Esophagus (tissue), 2 donors: ENCODE results near the gene VSTM1. TPM values are rescaled to one million over a fixed set of nuclear protein-coding genes. Genes with fewer than 3 reads are reported as not detected.
"Not testable (repeated sequence)": the region's sequence is repeated elsewhere in the genome, so short reads cannot be mapped to it uniquely, and the experiment has no call there.

ENCODE experiments used
- H3K27ac ChIP-seq, 2 donors: one replicate each; pipeline ENCODE4 v1.5.1; 2013; ENCODE audit warnings: low read depth in 2 of 2, mild to moderate bottlenecking in 2 of 2, inconsistent platforms in 1 of 2, low read length in 1 of 2, moderate library complexity in 1 of 2
- H3K27me3 ChIP-seq, 2 donors: one replicate each; pipeline ENCODE4 v1.6.1; 2013; ENCODE audit warnings: low read length in 2 of 2, control low read depth in 1 of 2, mild to moderate bottlenecking in 1 of 2; ENCODE audit not compliant: insufficient read depth in 2 of 2, control insufficient read depth in 1 of 2
- H3K36me3 ChIP-seq, 2 donors: one replicate each; pipeline ENCODE4 v1.6.1; 2013; ENCODE audit warnings: low read length in 1 of 2; ENCODE audit not compliant: control insufficient read depth in 2 of 2, insufficient read depth in 2 of 2
- H3K4me1 ChIP-seq, 2 donors: one replicate each; pipeline ENCODE4 v1.6.1; 2013; ENCODE audit warnings: low read length in 1 of 2; ENCODE audit not compliant: control insufficient read depth in 2 of 2, insufficient read depth in 2 of 2
- H3K4me3 ChIP-seq, 2 donors: one replicate each; pipeline ENCODE4 v1.5.1; 2013; ENCODE audit warnings: low read length in 2 of 2, mild to moderate bottlenecking in 2 of 2, low read depth in 1 of 2, moderate library complexity in 1 of 2
- H3K9me3 ChIP-seq, 2 donors: one replicate each; pipeline ENCODE4 v1.6.1; 2013; ENCODE audit warnings: mild to moderate bottlenecking in 2 of 2, low read depth in 1 of 2, low read length in 1 of 2, moderate library complexity in 1 of 2; ENCODE audit not compliant: control insufficient read depth in 2 of 2, insufficient read depth in 1 of 2
- WGBS, 2 donors: extraction: QIAGEN DNeasy Blood & Tissue Kit; methylation state at CpG; one replicate each; pipeline ENCODE4 v1.1.7; 2013; 5-methylcytosine and 5-hydroxymethylcytosine counted together
- polyA plus RNA-seq, 2 donors: library from polyadenylated mRNA; stranded (reverse); fragments of 200-250 nt; gene quantifications; one replicate each; pipeline ENCODE4 v1.2.3, GENCODE V29; 2013
- donor health status: healthy with polysubstance abuse.
- donor health status: Bipolar disorder and iron deficiency.

Gene VSTM1
- polyA plus RNA-seq, 2 donors = not detected

DNA sequence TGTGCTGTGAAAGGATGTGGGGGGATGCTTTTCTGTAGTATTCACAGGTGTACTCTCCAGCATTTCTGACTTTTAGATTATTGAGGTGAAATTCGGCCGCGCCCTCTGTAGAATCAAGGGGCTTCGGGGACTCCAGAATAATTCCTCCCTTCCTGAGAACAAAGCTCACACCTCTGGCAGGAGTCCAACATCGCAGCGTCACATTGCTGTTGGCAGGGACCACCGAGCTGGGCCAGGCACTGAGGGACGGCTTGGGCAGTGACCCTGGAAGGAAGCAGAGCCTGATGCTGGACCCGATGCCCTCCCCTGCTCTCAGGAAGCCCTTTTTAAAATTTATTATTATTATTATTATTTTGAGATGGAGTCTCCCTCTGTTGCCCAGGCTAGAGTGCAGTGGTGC, 11.2 kb upstream of the VSTM1 start:
- Histone ChIP-seq H3K27ac (no peak overlapping the region), H3K4me1 (no peaks in the 10 kb centered on the region), H3K27me3 (no peaks in the 10 kb centered on the region), H3K4me3 (no peak overlapping the region), H3K9me3 (peaks cover 0 to 5% of the 10 kb centered on the region in 2 donors), H3K36me3 (no peaks in the 10 kb centered on the region)
- 69% methylated on average over 9 of the region's 9 CpGs for WGBS, 2 donors

DNA sequence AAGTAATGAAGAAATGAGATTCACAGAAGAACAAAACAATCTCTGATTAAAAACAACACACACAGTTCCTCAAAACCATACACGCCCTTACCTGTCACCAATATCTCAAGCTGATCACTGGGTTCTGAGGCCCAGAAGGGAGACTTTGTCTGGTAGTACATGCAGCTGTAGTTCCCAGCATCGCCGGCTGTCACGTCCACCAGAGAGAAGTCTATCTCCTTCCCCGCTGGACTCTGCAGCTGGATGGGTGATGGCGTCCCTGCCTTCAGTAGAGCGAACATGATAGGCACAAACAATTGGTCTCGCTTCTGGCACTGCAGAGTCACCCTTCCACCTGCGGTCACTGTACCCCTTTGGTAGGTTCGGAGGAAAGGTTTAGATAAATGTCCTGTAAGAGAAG, 10.1 kb upstream of the VSTM1 start:
- H3K9me3 ChIP-seq = peaks cover 5 to 9% of the 10 kb centered on the region in 2 donors
- no peaks in the 10 kb centered on the region for H3K36me3 ChIP-seq
- H3K27ac ChIP-seq = no peak overlapping the region
- H3K27me3 ChIP-seq = no peaks in the 10 kb centered on the region
- no peak overlapping the region for H3K4me3 ChIP-seq
- 85 to 87% methylated on average over 10 of the region's 10 CpGs for WGBS, 2 donors
- H3K4me1 ChIP-seq = no peaks in the 10 kb centered on the region

DNA sequence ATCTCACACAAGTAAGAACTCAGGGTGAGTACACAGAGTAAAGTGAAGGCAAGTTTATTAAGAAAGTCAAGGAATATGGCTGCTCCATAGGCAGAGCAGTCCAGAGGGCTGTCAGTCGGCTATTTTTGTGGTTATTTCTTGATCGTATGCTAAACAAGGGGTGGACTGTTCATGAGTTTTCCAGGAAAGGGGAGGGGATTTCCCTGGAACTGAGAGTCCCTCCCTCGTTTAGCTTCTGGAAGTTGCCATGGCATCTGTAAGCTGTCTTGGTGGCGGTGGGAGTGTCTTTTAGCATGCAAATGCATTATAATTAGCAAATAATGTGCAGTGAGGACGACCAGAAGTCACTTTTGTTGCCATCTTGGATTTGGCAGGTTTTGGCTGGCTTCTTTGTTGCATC, 5.8 kb upstream of the VSTM1 start:
- no peaks in the 10 kb centered on the region for H3K4me1 ChIP-seq
- H3K27ac ChIP-seq = no peak overlapping the region
- no peaks in the 10 kb centered on the region for H3K27me3 ChIP-seq
- 60 to 61% methylated on average over 5 of the region's 5 CpGs for WGBS, 2 donors
- H3K4me3 ChIP-seq = no peak overlapping the region
- peaks cover 5 to 7% of the 10 kb centered on the region in 2 donors for H3K9me3 ChIP-seq
- no peaks in the 10 kb centered on the region for H3K36me3 ChIP-seq

DNA sequence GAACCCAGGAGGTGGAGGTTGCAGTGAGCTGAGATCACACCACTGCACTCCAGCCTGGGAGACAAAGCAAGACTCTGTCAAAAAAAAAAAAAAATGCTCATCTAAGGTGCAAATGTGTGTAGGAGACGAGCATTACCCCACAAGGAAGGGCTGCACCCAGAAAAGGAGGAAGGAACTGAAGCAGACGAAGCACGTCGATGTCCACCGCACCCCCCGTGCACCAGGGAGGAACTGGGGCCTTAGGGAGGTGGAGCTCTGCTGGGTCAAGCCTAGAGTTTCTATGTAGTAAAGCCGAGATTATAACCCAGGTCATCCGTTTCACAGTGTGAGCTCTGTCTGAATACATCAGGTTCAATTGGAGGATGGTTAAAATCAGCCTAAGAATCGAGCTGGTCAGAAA, 1.1 kb downstream of the VSTM1 start:
- H3K9me3 ChIP-seq = no peaks in the 10 kb centered on the region
- no peaks in the 10 kb centered on the region for H3K27me3 ChIP-seq
- no peak overlapping the region for H3K4me3 ChIP-seq
- H3K4me1 ChIP-seq = no peaks in the 10 kb centered on the region
- H3K27ac ChIP-seq = no peak overlapping the region
- 63 to 71% methylated on average over 9 of the region's 9 CpGs for WGBS, 2 donors
- no peaks in the 10 kb centered on the region for H3K36me3 ChIP-seq

DNA sequence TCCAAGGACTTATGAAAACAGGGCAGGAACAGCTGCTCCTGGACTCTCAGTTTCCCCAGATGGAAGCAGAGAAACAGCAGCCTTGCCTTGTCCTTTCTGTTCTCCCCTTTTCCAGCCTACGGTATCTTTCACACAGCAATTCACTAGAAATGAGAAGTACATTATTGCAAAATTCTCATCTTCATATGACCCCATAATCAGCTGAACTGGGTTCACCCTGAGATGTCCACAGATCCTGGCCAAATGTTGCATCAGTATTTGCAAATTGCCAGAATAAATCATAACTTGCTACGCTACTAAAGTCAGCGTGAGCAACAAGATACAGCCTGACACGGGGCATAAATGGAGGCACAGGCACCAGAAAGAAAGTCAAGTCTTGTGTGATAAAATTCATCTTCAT, 16.1 kb downstream of the VSTM1 start:
- Histone ChIP-seq H3K36me3 (no peaks in the 10 kb centered on the region), H3K4me1 (no peaks in the 10 kb centered on the region), H3K9me3 (no peaks in the 10 kb centered on the region), H3K27ac (no peak overlapping the region), H3K4me3 (no peak overlapping the region), H3K27me3 (no peaks in the 10 kb centered on the region)
- WGBS, 2 donors = 78 to 84% methylated on average over 4 of the region's 4 CpGs

DNA sequence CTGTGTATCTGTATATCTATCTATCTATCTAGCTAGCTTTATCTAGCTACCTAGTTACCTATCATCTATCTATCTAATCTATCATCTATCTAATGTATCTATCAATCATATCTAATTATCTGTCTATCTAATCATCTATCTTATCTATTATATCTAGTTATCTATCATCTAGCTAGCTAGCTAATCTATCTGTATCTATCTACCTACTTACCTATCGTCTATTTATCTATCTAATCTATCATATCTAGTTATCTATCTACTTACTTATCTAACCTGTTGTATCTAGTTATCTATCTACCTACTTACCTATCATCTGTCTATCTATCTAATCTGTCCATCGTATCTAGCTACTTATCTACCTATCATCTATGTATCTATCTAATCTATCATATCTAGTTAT, 17.9 kb downstream of the VSTM1 start:
- H3K4me3 ChIP-seq = no peak overlapping the region
- H3K4me1 ChIP-seq = no peaks in the 10 kb centered on the region
- no peaks in the 10 kb centered on the region for H3K36me3 ChIP-seq
- H3K27ac ChIP-seq = no peak overlapping the region
- no peaks in the 10 kb centered on the region for H3K9me3 ChIP-seq
- WGBS, 2 donors = 75 to 78% methylated on average over 2 of the region's 2 CpGs
- H3K27me3 ChIP-seq = no peaks in the 10 kb centered on the region

DNA sequence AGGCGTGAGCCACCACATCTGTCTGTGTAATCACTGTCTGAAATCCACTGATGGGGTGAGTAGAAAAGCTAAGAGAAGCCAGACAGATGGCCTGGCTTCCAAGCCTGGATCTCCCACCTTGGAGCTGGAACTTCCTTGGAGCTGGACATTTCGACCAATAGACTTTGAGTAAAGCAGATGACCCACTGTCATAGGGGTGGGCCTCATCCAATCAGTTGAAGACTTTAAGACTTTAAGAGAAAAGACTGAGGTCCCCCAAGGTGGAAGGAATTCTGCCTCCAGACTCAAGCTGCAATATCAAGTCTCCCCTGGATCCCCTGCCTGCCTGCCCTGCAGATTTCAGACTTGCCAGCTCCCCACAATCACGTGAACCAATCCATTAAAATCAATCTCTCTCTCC, 20.7 kb downstream of the VSTM1 start:
- Histone ChIP-seq H3K4me3 (no peak overlapping the region), H3K9me3 (no peaks in the 10 kb centered on the region), H3K27me3 (no peaks in the 10 kb centered on the region), H3K4me1 (no peaks in the 10 kb centered on the region), H3K36me3 (no peaks in the 10 kb centered on the region), H3K27ac (no peak overlapping the region)
- 70 to 80% methylated on average over 3 of the region's 3 CpGs for WGBS, 2 donors

DNA sequence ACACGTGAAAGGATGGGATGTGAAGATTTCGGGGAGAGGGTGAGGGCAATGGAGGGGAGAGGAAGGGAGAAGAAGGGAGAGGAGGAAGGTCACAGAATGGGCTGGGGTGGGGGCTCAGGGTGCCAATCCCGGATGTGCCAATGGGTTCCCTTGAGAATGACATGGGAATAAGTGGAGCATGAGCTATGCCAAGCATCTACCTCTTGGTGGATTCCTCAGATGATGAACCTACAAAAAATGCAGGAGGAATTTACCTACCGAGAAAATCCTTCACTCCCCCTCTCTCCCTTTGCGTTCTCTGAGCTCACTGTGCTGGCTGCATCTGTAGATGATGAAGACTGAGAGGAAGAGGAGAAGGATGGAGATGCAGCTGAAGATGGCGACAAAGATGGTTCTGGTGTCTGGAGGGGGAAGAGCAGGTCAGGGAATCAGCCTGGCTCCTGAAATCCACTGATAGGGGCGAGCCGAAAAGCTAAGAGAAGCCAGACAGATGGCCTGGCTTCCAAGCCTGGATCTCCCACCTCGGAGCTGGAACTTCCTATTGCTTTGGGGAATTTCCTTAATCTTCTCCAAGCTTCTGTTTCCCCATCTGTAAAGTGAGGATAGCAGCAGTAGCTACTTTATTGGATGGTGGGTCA, 21.6 kb downstream of the VSTM1 start:
- no peak overlapping the region for H3K4me3 ChIP-seq
- H3K36me3 ChIP-seq = no peaks in the 10 kb centered on the region
- no peaks in the 10 kb centered on the region for H3K27me3 ChIP-seq
- H3K27ac ChIP-seq = no peak overlapping the region
- H3K4me1 ChIP-seq = no peaks in the 10 kb centered on the region
- 61% methylated on average over 9 of the region's 9 CpGs for WGBS, 2 donors
- H3K9me3 ChIP-seq = no peaks in the 10 kb centered on the region

DNA sequence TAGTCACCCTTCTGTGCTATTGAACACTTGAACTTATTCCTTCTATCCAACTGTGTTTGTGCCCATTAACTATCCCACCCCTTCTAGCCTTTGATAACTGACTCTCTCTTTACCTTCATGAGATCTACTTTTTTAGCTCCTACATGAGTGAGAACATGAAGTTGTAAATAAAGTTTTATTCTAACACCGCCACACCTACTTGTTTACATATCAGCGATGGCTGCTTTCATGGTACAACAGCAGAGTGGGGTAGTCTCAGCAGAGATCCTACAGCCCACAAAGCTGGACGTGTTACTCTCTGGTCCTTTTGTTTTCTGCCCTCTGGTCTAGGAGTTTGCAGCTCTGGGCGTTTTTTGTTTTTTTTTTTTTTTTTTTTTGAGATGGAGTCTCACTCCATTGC, 23.7 kb downstream of the VSTM1 start:
- Histone ChIP-seq H3K9me3 (no peaks in the 10 kb centered on the region), H3K27me3 (no peaks in the 10 kb centered on the region), H3K4me1 (no peaks in the 10 kb centered on the region), H3K36me3 (no peaks in the 10 kb centered on the region), H3K27ac (no peak overlapping the region), H3K4me3 (no peak overlapping the region)
- WGBS, 2 donors = 76 to 85% methylated on average over 4 of the region's 4 CpGs

DNA sequence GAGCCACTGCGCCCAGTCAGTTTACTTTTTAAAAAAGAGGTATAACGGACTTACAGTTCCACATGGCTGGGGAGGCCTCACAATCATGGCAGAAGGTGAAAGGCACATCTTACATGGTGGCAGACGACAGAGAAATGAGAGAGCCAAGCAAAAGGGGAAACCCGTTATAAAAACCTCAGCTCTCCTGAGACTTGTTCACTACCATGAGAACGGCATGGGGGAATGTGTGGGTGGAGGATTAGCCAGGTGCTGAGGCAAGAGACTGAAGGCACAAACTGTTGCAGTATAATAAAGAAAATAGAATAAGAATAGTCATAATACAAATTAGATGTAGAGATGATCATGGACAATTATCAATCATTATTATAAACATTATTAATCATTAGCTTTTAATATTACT, 27.2 kb downstream of the VSTM1 start:
- H3K9me3 ChIP-seq, H3K4me3 ChIP-seq, H3K27me3 ChIP-seq, H3K27ac ChIP-seq, H3K36me3 ChIP-seq, H3K4me1 ChIP-seq: not testable (repeated sequence)
- 72 to 81% methylated on average over 5 of the region's 5 CpGs for WGBS, 2 donors
